Urinary bladder (tissue), 4 donors: Measurements from ENCODE around the gene JAK1. TPM values are rescaled to one million over a fixed set of nuclear protein-coding genes. Genes with fewer than 3 reads are reported as not detected.

Source experiments
- DNase-seq: peaks from one replicate; pipeline ENCODE4 v3.0.0-alpha.2; 2015; ENCODE audit errors: extremely low spot score
- H3K27ac ChIP-seq: one replicate; pipeline ENCODE4 v1.5.1; 2013; ENCODE audit warnings: low read depth, mild to moderate bottlenecking, moderate library complexity
- H3K36me3 ChIP-seq: one replicate; pipeline ENCODE4 v1.6.1; 2013; ENCODE audit warnings: mild to moderate bottlenecking, moderate library complexity; ENCODE audit not compliant: insufficient read depth
- H3K4me1 ChIP-seq: one replicate; pipeline ENCODE4 v1.6.1; 2013; ENCODE audit warnings: mild to moderate bottlenecking, moderate library complexity; ENCODE audit not compliant: insufficient read depth
- H3K4me3 ChIP-seq: one replicate; pipeline ENCODE4 v1.5.1; 2013; ENCODE audit warnings: low read depth, low read length
- WGBS: extraction: QIAGEN DNeasy Blood & Tissue Kit; methylation state at CpG from one replicate; pipeline ENCODE4 v1.1.7; 2013; 5-methylcytosine and 5-hydroxymethylcytosine counted together
- polyA plus RNA-seq: library from polyadenylated mRNA; stranded (reverse); fragments of 200-250 nt; gene quantifications from one replicate; pipeline ENCODE4 v1.2.3, GENCODE V29; 2013
- total RNA-seq: library from RNA; depleted of rRNA; stranded (reverse); fragments of >200 nt; gene quantifications from one replicate; pipeline ENCODE4 v1.2.3, GENCODE V29; 2014
- donor health status: healthy with polysubstance abuse.
- donor health status: healthy.

JAK1 gene
- total and polyA plus RNA-seq, 2 donors = 86.8 to 137 TPM

DNA sequence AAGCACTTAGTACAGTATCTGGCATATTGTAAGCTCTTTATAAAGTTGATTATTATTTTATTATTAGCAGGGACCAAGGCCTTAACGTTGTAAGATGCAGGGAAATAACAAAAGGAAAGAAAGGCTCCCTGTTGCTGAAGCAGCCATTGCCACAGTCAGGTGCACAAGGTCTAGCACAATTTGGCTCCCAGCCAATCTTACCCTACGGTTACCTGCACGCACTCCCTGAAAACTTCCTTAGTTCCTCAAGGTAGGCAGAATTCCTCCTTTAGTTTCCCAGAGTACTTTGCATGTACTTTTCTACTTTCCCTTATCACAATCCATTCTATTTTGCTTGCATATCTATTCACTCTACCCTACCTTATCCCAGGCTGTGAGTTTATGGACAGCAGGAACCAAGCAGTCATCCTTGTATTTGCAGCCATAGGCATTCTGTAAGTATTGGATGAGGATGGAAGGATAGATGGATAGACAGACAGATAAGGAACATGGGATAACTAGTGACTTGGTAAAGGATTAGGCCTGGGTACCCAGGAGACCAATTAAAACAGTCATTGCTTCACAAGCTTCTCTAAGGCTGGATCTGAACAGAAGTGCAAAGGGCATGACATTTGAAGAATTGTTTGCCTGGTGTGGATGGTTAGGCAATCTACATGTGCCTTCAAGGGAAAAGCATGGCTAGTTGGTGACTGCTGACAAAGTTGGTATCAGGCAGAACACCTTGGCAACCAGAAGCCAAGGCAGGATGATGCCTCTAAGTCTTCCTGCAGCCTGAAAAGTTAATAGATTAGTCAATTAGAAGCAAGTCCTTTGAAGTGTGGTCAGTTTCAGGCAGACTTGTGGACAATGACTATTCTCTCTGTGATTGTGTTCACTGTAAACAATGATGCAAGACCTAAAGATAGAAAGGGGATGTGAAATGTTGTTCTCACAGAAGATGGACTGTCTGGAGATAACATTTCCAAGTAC, 20.8 kb upstream of the JAK1 start:
- no peak overlapping the region for H3K4me3 ChIP-seq
- DNase-seq = no peak
- H3K36me3 ChIP-seq = no peaks in the 10 kb centered on the region
- no peak overlapping the region for H3K27ac ChIP-seq
- WGBS = 82% methylated on average over 3 of the region's 3 CpGs
- no peaks in the 10 kb centered on the region for H3K4me1 ChIP-seq

DNA sequence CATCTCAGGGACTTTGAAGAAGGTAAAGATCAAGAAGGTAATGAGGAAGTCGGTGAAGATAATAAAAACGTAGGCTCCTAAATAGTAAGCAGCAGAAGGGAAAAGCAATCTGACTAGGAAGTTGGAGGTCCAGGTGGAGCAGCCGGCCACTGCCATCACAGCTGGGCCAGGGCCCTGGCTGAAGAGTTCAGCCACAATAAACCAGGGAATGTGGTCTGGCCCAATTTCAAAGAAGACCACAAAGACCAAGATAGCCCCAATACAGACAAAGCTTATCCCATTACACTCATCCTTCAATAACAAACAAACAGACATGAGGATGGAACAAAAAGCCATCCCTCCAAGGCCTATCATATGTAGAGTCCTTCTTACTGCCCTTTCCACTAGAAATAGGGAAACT, 18.4 kb upstream of the JAK1 start:
- H3K27ac ChIP-seq = no peak overlapping the region
- DNase-seq = no peak

DNA sequence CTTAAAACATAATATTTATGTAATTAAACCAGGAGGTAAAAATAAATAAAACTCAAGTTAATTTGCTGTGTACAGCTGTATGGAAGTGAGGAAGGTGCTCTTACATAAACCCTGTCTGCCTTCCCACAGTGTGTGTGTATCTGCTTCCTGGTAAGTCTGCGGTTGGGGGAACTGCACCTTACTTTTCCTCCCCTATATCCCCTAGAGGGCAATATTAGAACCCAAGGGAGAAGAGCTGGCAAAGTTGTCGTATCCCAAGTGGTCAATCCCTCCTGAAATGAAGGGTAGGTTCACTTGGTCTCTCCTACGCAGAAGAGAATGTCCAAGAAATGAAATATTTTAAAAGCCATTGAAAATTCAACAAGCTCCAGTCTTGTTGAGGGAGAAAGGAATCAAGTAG, 17.8 kb upstream of the JAK1 start:
- no peak for DNase-seq
- WGBS = 90% methylated on average over 3 of the region's 3 CpGs
- Histone ChIP-seq H3K36me3 (no peaks in the 10 kb centered on the region), H3K4me1 (no peaks in the 10 kb centered on the region), H3K27ac (no peak overlapping the region), H3K4me3 (no peak overlapping the region)

More for the DNA sequence above, 18.4 kb upstream of the JAK1 start:
- 83% methylated on average over 3 of the region's 3 CpGs for WGBS
- no peaks in the 10 kb centered on the region for H3K36me3 ChIP-seq
- no peak overlapping the region for H3K4me3 ChIP-seq
- no peaks in the 10 kb centered on the region for H3K4me1 ChIP-seq

DNA sequence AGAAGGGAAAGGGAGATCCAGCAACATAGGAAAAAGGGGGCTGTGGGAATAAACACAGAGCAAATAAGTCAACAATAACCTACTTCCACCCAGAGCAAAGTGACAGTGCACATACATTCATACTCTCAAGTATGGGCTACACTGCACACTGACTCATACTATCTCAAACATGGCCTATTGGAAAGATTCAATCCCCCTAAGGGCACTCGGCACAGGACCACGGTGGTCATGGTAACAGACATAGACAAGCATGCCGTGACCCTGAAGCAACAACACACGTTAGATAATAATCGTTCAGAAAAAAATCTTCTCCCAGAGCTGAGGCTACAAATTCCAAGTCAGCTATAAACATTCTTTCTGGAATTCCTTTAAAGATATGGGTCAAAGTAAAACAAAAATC, 16.8 kb upstream of the JAK1 start:
- H3K27ac ChIP-seq = no peak overlapping the region
- no peaks in the 10 kb centered on the region for H3K4me1 ChIP-seq
- no peaks in the 10 kb centered on the region for H3K36me3 ChIP-seq
- no peak for DNase-seq
- no peak overlapping the region for H3K4me3 ChIP-seq
- 21% methylated on average over 5 of the region's 5 CpGs for WGBS

DNA sequence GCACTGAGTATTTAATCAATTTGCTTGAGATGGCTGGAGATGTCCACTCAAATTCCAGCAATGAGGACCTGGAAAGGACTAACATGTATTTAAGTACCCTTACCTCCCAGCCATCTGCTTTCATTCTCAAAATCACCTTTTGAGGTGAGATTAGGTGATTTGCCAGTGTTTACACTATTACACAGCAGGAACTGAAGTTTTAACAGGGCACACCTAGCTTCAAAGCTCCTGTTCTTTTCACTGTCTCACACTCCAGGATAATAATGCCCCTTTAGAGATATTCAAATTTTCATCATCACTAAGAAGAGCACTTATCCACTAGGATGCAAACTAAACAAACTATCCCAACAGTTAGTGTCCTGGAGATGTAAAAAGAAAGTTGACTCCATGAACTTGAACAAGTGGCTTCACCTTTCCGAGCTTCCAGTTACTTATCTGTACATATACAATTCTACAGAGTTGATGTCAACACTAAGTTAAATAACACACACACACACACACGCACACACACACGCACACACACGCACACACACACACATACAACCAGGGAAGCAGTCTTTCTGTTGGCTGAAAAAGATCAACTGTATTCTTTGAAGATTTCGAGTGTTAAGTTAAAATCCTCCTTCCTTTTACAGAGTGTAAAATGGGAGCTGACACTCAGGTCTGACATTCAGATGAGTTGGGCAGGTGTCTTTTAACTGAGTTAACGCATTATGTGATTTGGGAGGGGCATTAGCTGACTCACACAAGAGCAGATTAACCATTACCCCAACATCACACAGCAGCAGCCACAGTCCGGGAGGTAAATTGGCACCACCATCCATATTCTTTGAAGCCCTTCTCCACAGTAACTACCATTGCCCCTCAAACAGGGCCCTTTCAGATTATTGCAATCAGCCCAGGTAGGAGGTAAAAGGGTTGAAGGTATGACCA, 15.5 kb upstream of the JAK1 start:
- H3K27ac ChIP-seq = no peak overlapping the region
- DNase-seq = no peak
- no peaks in the 10 kb centered on the region for H3K4me1 ChIP-seq
- no peak overlapping the region for H3K4me3 ChIP-seq
- 73% methylated on average over 7 of the region's 7 CpGs for WGBS
- no peaks in the 10 kb centered on the region for H3K36me3 ChIP-seq

DNA sequence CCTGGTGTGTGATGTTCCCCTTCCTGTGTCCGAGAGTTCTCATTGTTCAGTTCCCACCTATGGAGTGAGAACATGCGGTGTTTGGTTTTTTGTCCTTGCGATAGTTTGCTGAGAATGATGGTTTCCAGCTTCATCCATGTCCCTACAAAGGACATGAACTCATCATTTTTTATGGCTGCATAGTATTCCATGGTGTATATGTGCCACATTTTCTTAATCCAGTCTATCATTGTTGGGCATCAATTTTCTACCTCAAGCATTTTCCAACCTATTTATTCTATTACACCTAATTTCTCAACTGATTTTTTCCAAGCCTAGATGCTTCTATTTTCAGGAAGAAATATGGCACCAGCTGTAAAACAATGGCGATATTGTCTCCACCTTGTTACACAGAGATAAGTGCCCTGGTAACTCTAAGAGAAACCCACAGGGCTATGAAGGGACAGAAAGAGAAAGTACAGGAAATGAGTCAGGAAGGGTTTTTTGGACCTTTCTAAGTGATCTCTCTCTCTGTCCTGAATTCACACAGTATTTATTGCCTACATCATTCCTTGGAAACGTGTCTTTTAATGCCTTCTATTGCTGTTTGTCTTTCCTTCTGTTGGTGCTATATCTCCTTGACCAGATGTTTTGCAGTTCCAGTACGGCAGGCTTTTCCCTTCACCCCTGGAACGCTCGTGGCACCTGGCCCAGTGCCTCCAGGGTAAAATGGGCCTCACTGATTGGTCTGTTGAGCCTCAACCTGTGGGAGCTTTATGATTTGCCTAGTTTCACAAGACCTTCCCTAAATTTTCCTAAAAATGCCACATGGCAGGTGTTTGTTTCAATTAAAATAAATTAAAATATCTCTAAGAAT, 14.6 kb upstream of the JAK1 start:
- Histone ChIP-seq H3K4me3 (no peak overlapping the region), H3K36me3 (no peaks in the 10 kb centered on the region), H3K4me1 (no peaks in the 10 kb centered on the region), H3K27ac (no peak overlapping the region)
- no peak for DNase-seq
- 89% methylated on average over 8 of the region's 8 CpGs for WGBS

DNA sequence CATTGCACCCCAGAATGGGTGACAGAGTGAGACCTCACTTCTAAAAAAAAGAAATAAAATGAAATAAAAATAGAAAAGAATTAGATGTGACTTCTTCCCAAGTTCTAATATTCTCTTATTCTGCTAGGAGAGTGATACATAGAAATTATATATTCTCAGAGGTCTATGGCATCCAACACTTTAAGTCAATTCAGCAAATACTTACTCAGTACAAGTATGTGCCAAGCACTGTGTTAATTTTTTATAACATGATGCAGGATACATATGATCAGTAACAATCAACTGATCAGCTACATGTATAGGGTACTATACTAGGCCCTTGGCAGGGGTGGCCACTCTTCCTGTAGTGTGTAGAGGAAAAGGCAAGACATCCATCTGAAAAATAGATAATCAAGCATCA, 13.0 kb upstream of the JAK1 start:
- no peak for DNase-seq
- Histone ChIP-seq H3K4me1 (no peaks in the 10 kb centered on the region), H3K4me3 (no peak overlapping the region), H3K36me3 (no peaks in the 10 kb centered on the region), H3K27ac (no peak overlapping the region)

DNA sequence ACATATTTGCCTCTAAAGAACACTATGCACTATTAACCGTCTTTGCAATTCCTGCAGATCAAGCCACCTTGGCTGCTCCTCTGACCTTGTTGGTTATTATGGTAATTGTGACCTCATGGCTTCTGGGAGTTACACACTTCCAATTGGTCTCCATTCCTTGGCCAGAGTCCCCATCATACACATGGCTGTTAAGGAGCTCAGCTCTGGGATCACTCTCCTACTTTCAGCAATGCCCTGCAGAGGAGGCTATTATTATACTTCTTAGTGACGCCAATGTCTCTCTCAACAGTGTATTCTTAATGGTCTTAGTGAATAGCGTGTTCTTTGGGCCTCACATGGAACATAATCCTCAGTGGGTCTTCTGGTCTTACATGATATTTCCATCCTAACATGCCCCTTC, 10.0 kb upstream of the JAK1 start:
- WGBS = 94% methylated on average over 3 of the region's 3 CpGs
- no peak overlapping the region for H3K27ac ChIP-seq
- H3K4me1 ChIP-seq = no peaks in the 10 kb centered on the region
- no peaks in the 10 kb centered on the region for H3K36me3 ChIP-seq
- H3K4me3 ChIP-seq = no peak overlapping the region
- no peak for DNase-seq

DNA sequence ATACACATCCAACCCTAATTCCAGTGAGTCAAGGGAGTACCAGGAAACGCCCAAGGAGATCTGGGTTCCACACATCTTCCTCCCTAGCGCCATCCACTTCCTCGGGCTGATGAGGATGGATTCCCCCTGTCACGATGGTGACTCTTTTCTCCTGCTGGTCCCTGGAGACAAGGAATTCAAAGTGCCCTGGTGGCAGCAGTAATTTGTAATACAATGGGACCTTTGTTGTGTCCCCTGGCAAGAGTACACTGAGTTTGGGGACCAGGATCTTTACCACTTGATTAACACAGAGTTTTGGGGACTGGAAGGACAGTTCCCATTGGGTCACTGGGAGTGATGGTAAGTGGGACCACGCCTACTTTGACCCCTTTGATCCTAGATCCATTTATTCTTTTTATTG, 9.4 kb upstream of the JAK1 start:
- no peak for DNase-seq
- no peaks in the 10 kb centered on the region for H3K36me3 ChIP-seq
- H3K4me3 ChIP-seq = no peak overlapping the region
- H3K27ac ChIP-seq = no peak overlapping the region
- no peaks in the 10 kb centered on the region for H3K4me1 ChIP-seq
- WGBS = 82% methylated on average over 5 of the region's 5 CpGs

DNA sequence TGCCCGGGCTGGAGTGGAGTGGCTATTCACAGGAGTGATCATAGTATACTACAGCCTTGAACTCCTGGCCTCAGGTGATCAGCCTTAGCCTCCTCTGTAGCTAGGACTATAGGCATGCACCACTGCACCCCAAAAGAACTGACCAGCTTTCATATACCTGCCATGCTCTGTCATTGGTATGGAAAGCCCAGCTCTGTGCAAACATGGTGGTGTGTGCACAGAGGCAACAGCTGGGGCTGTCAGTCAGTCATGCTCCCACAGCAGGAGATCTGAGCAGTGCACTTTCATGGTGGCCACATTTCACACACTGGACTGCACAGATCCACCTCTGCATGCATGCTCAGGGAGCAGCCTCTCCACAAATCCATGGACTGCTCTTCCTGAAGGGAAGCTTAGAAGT, 8.8 kb upstream of the JAK1 start:
- no peaks in the 10 kb centered on the region for H3K36me3 ChIP-seq
- no peaks in the 10 kb centered on the region for H3K4me1 ChIP-seq
- H3K27ac ChIP-seq = no peak overlapping the region
- 46% methylated on average over 1 of the region's 1 CpG for WGBS
- H3K4me3 ChIP-seq = no peak overlapping the region
- DNase-seq = no peak

DNA sequence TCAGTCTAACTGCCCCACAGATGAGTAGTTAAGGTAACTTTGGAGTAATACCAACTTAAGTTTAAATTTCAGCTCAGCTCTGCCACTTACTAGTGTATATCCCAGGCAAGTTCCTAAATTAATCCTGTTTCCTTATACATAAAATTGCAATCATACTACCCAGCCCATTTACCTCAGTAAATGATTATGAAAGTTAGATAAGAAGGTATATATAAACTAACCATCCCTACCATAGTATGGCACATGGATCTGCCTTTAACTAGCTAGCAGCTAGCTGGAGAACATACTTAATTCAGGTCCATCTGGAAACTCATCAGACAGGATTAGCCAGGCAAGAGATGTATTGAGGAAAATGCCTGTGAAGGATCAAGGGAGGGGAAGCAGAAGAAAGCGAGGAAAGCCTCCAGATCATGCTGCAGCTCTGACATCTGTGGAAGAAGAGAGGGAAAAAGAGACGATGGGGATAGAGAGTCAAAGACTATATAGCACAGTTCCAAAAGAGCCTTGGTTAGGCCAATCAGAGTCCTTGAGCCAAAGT, 8.0 kb upstream of the JAK1 start:
- H3K27ac ChIP-seq = no peak overlapping the region
- no peak overlapping the region for H3K4me3 ChIP-seq
- no peak for DNase-seq
- 78% methylated on average over 2 of the region's 2 CpGs for WGBS
- H3K36me3 ChIP-seq = no peaks in the 10 kb centered on the region
- no peaks in the 10 kb centered on the region for H3K4me1 ChIP-seq

DNA sequence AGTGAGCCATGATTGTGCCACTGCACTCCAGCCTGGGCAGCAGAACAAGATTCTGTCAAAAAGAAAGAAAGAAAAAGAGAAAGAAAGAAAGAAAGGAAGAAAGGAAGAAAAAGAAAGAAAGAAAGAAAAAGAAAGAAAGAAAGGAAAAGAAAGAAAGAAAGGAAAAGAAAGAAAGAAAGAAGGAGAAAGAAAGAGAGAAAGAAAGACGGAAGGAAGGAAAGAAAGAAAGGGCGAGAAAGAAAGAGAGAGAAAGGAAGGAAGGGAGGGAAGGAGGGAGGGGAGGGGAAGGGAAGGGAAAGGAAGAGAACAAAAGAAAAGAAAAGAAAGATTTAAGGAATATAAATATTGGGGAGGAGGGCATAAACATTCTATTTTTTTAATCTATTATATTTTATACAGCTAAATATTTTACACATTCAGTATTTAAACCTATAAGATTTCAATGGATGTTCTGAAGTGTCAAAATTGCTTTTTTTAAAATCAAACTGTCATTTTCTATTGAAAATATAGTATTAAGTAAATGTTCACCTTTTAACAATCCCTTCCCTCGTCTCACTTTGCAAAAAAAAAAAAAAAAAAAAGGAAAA, 6.8 kb upstream of the JAK1 start:
- no peaks in the 10 kb centered on the region for H3K4me1 ChIP-seq
- H3K27ac ChIP-seq = no peak overlapping the region
- WGBS = 72% methylated on average over 3 of the region's 3 CpGs

More for the DNA sequence above, 6.8 kb upstream of the JAK1 start:
- Histone ChIP-seq H3K4me3 (no peak overlapping the region), H3K36me3 (no peaks in the 10 kb centered on the region)
- DNase-seq = no peak
